ENCODE results near the gene PTPN22.

Gene PTPN22

GRCh38 chr1:113899111-113899510 is 27.6 kb upstream of the PTPN22 start:
- H3K27ac ChIP-seq = no peak overlapping the region
- TF ChIP-seq CTCF (conservative IDR thresholded peaks at IDR 0.05) (no peak), ZFX (IDR thresholded peaks at IDR 0.05) (no peak)

GRCh38 chr1:113898241-113898814 is 26.8 kb upstream of the PTPN22 start:
- no peak overlapping the region for H3K27ac ChIP-seq
- TF ChIP-seq CTCF (conservative IDR thresholded peaks at IDR 0.05) (no peak), ZFX (IDR thresholded peaks at IDR 0.05) (no peak)

- TF ChIP-seq ZFX (IDR thresholded peaks at IDR 0.05) (no peak), CTCF (conservative IDR thresholded peaks at IDR 0.05) (no peak)
Observed at GRCh38 chr1:113895961-113896360, 24.4 kb upstream of the PTPN22 start.

GRCh38 chr1:113895098-113895497 is 23.6 kb upstream of the PTPN22 start:
- TF ChIP-seq CTCF (conservative IDR thresholded peaks at IDR 0.05) = no peak
- TF ChIP-seq ZFX (IDR thresholded peaks at IDR 0.05) = no peak
- H3K27ac ChIP-seq = no peak overlapping the region

More at GRCh38 chr1:113895961-113896360, 24.4 kb upstream of the PTPN22 start:
- no peak overlapping the region for H3K27ac ChIP-seq

- TF ChIP-seq CTCF (conservative IDR thresholded peaks at IDR 0.05) (no peak), ZFX (IDR thresholded peaks at IDR 0.05) (no peak)
- H3K27ac ChIP-seq = no peak overlapping the region
Observed at GRCh38 chr1:113893267-113893666, 21.8 kb upstream of the PTPN22 start.

- TF ChIP-seq ZFX (IDR thresholded peaks at IDR 0.05) = no peak
- TF ChIP-seq CTCF (conservative IDR thresholded peaks at IDR 0.05) = no peak
- no peak overlapping the region for H3K27ac ChIP-seq
Observed at GRCh38 chr1:113891631-113892220, 20.2 kb upstream of the PTPN22 start.

- TF ChIP-seq ZFX (IDR thresholded peaks at IDR 0.05) (no peak), CTCF (conservative IDR thresholded peaks at IDR 0.05) (no peak)
- no peak overlapping the region for H3K27ac ChIP-seq
Observed at GRCh38 chr1:113890816-113891215, 19.3 kb upstream of the PTPN22 start.
